ENCODE results near the gene HENMT1.
"Not testable (repeated sequence)": the region's sequence is repeated elsewhere in the genome, so short reads cannot be mapped to it uniquely, and the experiment has no call there.

DNA sequence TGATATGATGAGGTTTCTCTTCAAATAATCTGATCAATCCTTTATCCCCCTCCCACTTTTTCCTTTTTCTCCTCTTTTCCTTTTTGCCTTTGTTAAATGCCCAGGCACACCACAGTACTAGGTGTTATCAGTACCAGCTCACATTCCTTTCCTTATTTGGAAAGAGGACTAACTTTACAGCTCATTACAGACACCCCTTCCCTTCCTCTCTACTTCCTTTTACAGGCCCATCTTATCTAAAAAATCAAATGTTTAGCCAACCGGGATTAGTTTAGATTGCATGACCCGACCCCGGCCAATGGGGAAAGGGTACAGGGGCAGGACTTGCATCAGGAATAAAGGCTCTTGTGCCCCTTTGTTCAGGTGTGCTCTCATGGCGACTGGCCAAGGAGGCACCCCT is 20.8 kb upstream of the HENMT1 start:
- TF ChIP-seq, protein P1, sequence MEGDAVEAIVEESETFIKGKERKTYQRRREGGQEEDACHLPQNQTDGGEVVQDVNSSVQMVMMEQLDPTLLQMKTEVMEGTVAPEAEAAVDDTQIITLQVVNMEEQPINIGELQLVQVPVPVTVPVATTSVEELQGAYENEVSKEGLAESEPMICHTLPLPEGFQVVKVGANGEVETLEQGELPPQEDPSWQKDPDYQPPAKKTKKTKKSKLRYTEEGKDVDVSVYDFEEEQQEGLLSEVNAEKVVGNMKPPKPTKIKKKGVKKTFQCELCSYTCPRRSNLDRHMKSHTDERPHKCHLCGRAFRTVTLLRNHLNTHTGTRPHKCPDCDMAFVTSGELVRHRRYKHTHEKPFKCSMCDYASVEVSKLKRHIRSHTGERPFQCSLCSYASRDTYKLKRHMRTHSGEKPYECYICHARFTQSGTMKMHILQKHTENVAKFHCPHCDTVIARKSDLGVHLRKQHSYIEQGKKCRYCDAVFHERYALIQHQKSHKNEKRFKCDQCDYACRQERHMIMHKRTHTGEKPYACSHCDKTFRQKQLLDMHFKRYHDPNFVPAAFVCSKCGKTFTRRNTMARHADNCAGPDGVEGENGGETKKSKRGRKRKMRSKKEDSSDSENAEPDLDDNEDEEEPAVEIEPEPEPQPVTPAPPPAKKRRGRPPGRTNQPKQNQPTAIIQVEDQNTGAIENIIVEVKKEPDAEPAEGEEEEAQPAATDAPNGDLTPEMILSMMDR (IDR thresholded peaks at IDR 0.05): not testable (repeated sequence)
- TF ChIP-seq, protein P2, sequence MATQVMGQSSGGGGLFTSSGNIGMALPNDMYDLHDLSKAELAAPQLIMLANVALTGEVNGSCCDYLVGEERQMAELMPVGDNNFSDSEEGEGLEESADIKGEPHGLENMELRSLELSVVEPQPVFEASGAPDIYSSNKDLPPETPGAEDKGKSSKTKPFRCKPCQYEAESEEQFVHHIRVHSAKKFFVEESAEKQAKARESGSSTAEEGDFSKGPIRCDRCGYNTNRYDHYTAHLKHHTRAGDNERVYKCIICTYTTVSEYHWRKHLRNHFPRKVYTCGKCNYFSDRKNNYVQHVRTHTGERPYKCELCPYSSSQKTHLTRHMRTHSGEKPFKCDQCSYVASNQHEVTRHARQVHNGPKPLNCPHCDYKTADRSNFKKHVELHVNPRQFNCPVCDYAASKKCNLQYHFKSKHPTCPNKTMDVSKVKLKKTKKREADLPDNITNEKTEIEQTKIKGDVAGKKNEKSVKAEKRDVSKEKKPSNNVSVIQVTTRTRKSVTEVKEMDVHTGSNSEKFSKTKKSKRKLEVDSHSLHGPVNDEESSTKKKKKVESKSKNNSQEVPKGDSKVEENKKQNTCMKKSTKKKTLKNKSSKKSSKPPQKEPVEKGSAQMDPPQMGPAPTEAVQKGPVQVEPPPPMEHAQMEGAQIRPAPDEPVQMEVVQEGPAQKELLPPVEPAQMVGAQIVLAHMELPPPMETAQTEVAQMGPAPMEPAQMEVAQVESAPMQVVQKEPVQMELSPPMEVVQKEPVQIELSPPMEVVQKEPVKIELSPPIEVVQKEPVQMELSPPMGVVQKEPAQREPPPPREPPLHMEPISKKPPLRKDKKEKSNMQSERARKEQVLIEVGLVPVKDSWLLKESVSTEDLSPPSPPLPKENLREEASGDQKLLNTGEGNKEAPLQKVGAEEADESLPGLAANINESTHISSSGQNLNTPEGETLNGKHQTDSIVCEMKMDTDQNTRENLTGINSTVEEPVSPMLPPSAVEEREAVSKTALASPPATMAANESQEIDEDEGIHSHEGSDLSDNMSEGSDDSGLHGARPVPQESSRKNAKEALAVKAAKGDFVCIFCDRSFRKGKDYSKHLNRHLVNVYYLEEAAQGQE (IDR thresholded peaks at IDR 0.05; ENCODE audit: insufficient read depth in 1 of 2, low read depth in 2 of 2, low read length in 1 of 2): not testable (repeated sequence)
- not testable (repeated sequence) for TF ChIP-seq POLR2AphosphoS5 (IDR thresholded peaks at IDR 0.05; ENCODE audit: low read depth, low read length)

Data from Panc1 (cell line).